HUDEP-2 (cell line): Measurements from ENCODE around the gene LAMB1.

Experiments used
- DNase-seq, 76 experiments: peaks; one replicate each; lab custom pipeline; 2025; ENCODE audit not compliant: unreplicated experiment in 76 of 76; lab: John Stamatoyannopoulos, UW

Gene LAMB1

DNA sequence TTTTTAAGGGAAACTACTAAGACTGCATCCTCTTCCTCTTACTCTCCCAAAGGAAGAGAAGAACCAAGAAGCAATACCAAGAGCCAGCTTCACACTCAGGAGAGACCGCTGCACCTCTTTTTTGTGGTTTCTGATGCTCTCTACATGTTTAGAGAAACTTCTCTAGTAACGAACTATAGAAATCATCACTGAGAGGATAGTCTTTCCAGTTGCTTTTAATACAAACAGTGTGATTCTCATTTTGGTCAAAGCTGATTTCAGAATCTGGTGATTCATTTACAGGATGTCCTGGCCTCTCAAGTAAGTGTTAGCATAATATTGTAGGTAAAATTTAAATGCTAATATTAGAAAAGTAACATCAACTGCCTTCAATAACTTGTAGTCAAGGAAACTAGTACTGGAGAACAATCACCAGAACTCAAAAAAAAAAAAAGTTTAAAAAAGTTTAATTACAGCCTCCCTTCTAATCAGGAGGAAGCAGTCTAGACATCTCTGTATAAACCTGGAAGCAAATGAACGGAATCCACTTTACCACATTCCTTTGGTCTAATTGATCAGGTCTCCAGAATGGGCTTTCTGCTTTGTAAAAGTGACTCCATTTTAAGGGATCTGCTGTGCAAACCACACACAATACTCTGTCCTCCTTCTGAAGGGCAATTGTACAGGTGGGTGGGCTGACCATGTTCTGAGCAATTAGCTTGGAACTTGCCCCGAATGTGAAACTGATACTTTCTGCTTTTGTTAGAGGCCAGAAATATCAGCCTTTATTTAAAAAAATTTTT lies 3.0 kb downstream of the LAMB1 start:
- DNase-seq, result no peak

DNA sequence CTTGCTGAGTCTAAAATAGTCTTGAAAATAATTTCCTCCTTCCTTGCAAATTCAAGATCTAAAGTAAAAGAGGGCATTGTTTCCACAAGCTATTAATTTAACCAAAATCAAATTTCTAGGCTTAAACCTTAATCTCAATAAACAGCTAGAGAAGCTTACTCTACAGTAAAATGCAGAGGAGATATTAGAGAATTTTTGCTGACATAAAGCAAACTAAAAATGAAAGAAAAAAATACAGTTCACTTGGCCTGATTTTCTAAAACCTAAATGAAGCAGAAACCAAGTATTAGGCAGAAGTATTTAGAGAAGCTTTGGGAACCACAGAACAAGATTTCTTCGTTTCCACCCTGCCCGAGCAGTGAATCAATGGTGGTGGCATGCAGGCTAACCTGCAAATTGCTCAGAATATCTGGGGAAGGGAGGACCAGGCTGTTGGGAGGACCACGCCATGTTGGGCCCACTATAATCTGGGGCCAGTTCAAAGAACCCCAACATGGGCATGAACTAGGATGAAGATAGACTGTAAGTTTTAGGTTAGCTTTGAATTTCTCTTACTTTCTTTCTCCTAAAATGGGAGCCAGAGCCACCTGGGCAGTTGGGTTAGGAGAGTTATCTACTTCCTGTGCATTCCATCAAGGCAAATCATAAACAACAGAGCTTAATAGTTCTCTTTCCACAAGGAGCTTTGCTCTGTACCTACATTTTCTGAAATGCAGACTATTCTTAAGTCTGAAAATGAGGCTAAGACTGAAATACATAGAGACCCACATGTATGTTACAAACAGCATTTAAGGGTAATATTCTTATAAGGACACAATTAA lies 4.1 kb downstream of the LAMB1 start:
- no peak for DNase-seq

DNA sequence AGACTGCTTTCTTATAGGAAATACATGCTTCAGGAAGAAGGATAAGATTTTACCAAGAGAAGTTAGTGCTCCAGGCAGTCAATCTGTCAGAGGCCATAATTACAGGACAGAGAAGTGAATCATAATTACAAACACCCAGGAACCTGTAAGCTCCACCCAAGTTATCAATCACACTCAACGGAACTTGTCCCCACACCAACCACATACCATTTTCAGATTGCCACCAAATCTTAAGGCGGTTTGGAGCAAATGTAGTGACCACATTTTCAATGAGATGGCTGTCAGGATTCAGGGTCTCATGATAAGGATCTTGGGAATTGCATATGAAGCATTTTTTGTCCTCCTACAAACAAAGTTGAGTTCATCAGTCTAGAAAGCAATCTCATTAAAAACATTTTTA lies 4.8 kb downstream of the LAMB1 start:
- DNase-seq, result no peak

DNA sequence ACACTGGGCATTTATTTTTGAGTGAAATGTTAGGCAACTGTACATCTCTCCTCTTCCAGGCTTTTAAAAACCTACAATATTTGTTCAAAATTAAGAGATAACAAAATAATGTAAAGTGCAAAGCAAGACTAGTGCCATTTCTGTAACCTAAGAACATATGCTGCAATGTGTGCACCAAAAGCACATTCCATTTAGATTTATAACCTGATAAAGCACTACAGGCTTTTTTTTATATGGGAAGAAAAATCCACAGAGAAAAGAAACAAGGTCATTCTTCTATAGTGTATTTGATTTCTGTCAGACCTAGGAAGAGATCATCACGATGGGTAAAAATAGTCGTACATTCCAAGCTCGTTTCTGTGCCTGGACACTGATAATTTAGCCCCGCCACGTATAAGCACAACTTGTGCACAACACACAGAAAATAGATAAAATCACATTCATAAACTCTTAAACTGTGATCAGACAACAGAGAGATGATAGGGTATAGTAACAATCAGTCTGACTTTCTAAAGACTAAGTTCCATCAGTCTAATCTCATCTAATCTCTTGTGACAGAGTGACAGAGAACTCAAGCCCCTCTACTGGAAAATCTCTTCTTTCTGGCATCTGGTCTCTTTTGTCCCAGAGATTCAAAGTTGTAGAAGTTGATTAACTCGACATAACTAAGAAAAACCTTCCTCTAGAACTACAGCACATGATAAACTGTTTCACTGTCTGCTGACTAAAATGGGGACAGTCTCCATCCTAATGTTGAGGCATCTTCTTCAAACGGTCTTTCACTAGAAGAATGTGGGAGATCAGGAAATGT lies 6.7 kb downstream of the LAMB1 start:
- no peak for DNase-seq

DNA sequence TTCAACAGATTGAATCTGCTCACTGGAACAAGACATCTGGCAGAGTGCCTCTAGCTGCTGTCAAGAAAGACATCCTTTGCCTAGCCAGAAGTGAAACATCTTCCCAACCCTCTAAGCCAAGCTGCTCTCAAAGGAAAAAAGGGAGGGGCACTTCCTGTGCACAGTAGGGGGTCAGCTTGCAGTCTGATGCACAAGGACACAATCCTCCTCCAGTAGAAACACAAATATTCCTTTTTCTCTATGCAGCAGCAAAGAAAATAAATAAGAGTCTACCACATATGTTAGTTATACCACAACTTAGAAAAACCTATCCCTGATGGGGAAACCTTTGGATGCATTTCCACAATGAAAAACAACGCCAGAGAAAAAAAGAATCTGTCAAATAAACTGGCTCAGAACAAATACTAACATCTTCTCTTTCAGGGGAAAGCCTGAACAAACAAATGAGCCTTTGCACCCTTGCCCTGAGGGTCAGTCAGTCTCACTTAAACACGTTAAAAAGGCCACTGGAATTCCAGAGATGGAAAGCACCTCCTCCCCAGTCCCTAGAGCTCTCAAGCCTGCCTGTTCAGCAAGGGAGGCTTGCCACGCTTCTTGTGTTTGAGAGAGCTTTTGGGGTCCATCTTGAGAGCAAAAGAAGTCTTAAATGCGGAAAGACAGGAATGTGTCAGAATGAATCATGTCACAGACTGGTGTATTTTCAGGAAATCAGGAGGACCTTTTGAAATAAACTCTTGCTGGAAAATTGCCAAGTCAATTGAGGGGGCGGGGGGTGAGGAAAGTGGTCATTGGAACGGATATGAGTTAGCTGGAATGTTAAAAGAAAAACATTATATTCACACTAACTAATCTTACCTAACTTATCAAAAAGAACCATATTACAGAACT lies 7.5 kb downstream of the LAMB1 start:
- no peak for DNase-seq

DNA sequence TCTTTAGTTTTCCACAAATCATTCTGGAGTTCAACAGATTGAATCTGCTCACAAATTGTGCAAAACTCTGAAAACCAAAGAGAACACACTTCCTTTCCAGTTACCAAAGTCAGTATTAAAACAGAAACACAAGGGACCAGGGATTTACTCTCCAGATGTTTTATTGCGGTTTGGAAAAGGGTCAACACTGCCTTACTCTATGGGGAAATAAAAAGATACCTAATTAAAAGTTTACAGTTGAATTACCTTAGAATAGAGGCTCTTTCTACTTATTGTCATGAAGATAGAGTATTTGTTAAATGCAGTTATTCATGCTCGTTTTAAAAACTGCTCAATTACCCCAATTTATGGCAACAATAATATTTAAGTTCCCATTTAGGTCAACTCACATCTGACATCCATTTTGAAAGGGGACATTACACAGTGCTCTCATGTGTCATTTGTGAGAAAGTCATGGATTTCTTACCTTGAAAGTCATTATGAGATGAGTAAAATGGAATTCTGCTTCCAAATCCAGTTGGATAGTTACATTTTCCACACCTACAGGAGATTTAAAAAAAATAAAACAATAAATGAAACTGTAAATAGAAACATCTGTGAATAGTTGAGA lies 8.4 kb downstream of the LAMB1 start:
- DNase-seq, result no peak

DNA sequence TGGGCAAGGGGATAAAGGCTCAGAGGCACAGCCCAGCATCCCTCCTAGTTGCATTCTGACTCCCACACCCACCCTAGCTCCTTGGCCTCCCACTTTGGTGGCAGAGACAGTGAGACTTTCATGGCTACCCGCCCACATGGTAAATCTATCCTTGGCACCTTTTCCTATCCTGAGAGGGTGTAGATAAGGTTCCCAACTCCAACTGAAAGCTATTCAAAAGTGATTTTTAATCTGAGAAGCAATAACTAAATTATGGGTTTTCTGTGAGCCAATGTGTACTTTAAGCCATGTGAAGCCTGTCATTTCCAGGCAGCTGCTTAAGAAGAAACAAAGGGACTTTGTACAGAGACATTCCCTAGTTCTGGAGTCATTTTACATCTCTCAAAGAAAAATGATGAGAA lies 9.1 kb downstream of the LAMB1 start:
- peak in 1 of 76 experiments; percentile 3 for DNase-seq

DNA sequence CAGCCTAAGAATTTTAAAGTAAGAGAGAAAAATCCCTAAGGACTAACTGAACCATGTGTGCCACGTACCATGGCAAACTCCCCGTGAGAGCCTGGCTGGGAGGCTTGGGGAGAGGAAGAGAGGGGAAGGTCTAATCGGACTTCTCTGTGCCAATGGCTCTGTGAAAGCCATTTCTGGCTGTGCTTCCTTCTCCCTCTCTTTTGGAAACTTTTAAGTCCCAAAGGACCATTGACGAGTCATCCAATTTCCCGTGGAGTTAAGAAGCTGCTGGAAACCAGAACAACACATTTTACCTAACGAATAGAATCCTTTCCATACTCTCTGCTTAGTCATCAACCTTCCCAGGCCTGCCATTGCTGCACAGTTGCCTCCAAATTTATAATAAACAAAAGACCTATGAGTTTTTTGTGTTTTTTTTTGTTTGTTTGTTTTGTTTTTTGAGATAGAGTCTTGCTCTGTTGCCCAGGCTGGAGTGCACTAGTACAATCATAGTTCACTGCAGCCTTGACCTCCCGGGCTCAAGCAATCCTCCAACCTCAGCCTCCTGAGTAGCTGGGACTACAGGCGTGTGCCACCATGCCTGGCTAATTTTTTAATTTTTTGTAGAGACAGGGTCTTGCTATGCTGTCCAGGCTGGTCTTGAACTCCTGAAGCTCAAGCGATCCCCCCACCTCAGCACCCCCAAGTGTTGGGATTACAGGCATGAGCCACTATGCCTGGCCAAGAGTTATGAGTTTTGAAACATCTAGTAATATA lies 13.2 kb downstream of the LAMB1 start:
- no peak for DNase-seq

DNA sequence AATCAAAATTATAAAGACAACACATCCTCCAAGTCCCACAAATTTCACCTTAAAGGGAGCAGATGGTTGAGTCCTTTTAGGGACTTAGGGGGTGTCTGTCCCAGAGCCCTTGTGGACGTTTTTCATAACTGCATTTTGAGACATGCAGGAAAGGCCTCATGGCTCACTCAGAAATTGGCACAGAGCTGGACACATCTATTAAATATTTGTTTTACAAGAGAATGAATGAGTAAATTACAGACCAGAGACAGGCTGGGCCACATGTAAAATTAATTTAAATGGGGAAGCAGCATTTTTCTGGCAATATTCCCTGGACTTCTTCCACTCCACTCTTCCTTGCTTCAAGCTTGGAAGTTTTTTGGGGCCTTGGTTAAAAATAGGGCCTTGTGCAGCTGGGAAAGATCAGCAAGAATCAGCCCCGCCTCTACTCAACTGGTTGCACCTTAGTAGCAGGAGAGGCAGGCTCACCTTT lies 20.0 kb downstream of the LAMB1 start:
- no peak for DNase-seq

DNA sequence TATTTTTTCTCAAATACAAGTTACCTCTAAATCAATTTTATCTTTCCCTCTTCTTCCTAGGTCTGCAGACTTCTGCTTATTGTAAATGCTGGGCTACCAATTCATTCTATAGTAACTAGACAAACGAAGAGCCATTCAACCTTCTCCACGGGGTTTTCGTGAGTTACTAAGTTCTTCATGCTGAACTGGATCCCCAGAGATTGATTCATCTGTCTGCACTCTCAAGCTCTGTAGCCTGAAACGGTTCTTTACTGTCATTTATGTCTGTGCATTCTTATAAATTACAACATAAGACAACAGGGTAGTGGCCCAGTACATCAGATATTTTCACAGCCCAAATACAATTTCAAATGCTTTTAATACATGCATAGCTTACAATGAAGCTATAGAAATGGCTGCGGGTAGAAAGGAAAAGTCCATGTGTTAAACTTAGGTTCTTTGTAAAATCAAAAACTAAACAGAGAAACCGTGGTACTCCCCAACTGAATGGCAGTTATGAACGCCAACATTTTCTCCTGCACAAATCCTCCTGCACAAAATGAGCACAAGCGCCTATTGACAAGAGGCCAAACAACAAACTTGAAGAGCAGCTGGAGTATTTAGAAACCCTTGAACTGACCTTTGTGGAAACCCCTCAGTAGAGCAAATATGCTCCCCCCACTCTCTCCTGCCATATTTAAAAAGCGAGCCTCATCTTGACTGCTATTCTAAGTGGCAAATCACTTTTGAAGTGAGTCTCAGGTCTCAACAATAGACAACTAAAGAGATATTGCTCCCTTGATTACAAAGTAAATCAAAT lies 20.7 kb downstream of the LAMB1 start:
- DNase-seq, result no peak

DNA sequence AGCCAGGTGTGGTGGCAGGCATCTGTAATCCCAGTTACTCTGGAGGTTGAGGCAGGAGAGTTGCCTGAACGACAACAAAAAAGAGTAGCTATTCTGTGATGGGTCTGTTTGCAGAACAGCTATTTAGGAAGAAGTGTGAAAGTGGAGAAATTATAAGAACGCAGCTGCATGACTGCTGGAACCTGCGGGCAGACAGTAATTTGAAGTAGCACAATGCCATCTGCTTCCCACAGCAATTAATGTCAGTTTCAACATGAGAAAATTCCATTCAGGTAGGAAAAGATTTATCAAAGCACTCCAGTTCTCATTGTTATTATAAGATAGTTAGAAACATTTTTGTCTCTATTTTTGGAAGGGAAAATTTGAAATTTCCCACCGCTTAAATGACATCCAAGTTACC lies 21.5 kb downstream of the LAMB1 start:
- DNase-seq, result no peak

DNA sequence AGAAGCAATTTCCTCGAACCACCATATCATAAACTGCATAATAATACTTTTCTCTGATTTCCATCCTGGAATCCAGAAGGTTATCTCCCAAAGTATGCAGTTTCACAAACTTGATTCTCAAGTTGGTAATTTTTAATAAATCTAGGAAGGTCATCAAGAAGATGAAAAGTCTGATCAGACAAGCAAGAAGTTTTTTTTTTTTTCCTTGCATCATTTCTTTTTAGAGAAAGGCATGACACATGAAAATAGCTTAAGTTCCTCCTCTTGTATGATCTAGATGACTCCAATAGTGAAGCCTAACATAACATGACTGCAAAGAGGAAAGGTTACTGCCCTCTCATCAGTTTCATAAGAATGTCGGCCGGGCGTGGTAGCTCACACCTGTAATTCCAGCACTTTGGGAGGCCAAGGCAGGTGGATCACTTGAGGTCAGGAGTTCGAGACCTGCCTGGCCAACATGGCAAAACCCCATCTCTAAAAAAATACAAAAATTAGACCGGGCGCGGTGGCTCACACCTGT lies 22.2 kb downstream of the LAMB1 start:
- DNase-seq, result no peak

DNA sequence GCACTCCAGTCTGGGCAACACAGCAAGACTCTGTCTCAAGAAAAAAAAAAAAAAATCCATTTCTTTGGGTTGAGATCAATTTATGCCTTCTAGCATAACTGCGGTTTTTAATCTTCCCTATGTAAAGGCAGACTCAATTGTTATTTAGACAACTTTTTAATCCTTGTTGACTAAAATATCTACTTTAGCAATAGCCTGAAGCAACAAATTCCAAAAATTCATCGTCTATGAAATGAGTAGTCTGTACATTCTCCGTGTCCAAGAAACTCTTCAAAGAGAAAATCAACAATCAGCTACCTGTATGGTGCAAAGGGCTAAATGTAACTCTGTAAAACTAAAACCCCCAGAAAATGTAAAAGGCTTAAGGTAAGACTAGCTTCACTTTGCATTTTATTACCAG lies 22.8 kb downstream of the LAMB1 start:
- DNase-seq, result no peak

DNA sequence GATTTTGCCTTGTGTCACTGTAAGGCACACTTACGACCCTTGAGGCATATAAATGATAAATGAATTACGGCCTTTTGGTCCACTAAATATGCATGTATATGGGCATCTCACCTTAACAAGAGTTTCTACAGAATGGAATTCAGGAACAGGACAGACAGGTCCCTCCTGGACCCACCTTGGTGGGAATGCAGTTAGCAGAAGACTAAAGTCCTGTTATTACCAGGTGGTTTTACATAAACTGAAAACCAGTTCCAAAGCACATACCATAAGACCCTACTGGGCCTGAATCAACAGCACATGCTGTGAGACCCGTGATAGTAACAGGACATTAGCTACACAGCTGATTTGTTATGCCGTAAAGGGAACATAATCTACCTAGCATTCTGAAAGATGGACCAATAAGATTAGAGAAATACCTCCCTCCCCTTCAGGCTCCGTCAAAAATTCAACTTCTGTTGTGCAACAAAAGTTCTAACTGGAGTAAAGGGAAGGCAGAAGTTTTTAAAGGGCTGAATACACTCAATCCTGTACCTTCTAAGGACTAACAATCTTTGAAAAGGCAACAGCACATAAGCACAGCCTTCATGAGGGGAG lies 24.0 kb downstream of the LAMB1 start:
- no peak for DNase-seq

DNA sequence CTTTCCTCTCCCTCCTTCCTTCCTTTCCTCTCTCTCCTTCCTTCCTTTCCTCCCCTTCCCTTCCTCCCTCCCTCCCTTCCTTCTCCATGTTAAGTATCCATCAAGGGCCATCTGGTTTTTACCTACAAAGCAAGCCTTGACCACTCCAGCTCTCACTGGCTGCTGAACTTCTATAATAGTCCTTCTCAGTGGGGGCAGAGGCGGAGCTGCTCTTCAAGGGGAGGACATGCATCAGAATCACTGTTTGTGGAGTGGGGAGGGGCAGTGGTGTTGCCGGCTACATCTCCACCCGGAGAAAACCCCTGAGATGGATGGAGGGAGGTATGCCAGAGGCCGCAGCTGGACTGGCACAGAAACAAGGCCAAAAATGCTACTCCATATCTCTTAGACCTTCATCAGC lies 25.9 kb downstream of the LAMB1 start:
- no peak for DNase-seq

DNA sequence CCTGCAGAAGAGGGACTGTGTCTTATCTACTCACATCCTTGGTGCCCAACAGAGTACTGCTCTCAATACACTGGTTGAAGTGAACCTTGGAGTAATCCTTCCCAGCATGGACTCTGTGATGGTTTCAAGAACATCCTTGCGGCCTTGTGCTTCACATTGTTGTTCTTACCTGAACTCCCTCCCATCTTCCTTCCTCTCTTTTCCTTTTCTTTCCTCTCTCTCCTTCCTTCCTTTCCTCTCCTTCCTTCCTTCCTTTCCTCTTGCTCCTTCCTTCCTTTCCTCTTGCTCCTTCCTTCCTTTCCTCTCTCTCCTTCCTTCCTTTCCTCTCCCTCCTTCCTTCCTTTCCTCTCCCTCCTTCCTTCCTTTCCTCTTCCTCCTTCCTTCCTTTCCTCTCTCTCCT lies 26.3 kb downstream of the LAMB1 start:
- DNase-seq, result no peak

DNA sequence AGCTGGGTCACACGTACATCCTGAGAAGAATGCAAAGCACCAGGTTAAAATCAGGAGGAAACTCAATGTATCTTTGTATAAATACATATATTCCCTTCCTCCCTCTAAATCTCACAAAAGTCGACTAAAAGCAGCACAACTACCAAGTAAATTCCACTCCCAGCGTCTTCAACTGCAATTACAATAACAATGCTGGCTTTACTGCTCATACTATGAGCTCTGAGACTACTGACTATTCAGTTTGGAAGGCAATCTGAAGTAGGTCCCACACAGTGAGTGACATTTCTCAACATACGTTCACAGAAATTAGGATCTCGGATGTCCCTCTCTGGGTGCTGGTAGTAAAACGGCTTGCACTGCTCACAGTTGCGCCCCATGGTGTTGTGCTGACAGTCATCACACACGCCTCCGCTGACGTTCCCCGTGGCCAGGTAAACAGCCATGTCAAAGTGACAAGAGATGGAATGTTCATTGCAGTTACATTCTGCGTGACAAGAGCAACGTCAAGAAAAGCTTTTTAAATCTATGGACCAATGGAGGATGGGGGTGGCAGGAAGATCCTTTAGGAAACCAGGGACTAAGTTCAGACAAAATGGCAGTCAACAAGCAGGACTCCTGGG lies 27.5 kb downstream of the LAMB1 start:
- DNase-seq, result no peak
